ENCODE measurements around the gene METTL4.

The METTL4 gene

DNA sequence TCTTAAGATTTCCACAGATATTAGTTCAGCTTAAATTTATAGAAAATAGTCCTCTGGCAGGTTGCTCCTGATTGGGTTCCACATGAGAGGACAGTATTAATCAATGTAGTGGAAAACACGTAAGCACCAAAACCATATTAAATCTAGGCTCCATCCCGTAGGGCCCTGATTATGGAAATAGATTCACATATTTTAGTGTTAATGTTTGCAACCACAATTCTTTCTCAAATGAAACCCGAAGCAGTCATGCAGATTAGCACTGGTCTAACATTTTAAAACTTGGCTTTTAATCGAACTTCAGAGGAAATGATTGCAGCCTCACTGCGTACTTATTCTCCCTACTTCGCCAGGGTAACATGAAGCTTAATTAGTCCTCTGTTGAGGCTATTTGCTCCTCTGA, 60.9 kb downstream of the METTL4 start:
- H3K27ac ChIP-seq, result no peak overlapping the region
- TF ChIP-seq, protein P1, sequence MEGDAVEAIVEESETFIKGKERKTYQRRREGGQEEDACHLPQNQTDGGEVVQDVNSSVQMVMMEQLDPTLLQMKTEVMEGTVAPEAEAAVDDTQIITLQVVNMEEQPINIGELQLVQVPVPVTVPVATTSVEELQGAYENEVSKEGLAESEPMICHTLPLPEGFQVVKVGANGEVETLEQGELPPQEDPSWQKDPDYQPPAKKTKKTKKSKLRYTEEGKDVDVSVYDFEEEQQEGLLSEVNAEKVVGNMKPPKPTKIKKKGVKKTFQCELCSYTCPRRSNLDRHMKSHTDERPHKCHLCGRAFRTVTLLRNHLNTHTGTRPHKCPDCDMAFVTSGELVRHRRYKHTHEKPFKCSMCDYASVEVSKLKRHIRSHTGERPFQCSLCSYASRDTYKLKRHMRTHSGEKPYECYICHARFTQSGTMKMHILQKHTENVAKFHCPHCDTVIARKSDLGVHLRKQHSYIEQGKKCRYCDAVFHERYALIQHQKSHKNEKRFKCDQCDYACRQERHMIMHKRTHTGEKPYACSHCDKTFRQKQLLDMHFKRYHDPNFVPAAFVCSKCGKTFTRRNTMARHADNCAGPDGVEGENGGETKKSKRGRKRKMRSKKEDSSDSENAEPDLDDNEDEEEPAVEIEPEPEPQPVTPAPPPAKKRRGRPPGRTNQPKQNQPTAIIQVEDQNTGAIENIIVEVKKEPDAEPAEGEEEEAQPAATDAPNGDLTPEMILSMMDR (conservative IDR thresholded peaks at IDR 0.05), result no peak

- TF ChIP-seq, protein P1 (conservative IDR thresholded peaks at IDR 0.05), result no peak
- no peak overlapping the region for H3K27ac ChIP-seq
Measured at GRCh38 chr18:2508678-2509077, 62.6 kb downstream of the METTL4 start.

DNA sequence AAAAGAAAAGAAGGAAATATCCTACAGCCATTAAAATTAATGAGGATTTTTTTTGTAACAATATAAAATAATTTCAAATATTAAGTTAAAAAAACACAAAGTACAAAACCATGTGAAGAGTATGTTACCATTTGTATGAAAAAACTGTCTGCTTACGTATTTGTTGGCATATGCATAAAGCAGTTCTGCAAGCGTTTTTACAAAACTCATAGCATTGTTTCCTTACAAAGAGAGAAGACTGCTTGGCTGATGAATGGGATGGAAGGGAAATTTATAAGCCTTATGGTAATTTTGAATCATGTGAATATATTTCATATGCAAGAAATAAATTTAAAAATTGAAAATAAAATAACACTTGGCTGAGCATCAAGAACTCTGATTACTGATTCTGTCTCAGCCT, 63.1 kb downstream of the METTL4 start:
- TF ChIP-seq, protein P1 (conservative IDR thresholded peaks at IDR 0.05), result no peak

GRCh38 chr18:2504642-2505041, 66.7 kb downstream of the METTL4 start:
- TF ChIP-seq, protein P1 (conservative IDR thresholded peaks at IDR 0.05), result no peak
- H3K27ac ChIP-seq, result no peak overlapping the region

More for the DNA sequence above, 63.1 kb downstream of the METTL4 start:
- H3K27ac ChIP-seq, result no peak overlapping the region

- no peak overlapping the region for H3K27ac ChIP-seq
- TF ChIP-seq, protein P1 (conservative IDR thresholded peaks at IDR 0.05), result no peak
Measured at GRCh38 chr18:2502880-2503279, 68.4 kb downstream of the METTL4 start.

DNA sequence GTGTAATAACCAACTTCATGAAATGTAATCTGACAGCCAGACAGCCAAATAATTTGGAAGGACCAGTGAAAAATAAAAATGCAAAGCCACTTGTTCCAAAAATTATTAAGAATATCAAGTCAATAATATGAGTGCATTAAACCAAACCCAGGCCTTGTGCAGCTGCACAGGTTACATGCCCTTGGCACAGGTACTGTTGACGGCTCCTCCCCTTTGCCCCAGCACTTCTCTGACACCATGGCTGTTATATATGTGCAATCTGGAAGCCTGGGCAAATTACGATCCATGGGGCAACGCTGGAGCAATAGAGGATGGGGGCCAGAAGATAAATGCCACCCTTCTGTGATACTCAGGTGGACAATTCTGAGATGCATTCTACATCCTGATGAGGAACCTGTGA, 68.9 kb downstream of the METTL4 start:
- no peak overlapping the region for H3K27ac ChIP-seq
- TF ChIP-seq, protein P1 (conservative IDR thresholded peaks at IDR 0.05), result no peak

- TF ChIP-seq, protein P1 (conservative IDR thresholded peaks at IDR 0.05), result no peak
- no peak overlapping the region for H3K27ac ChIP-seq
Measured at GRCh38 chr18:2497797-2498196, 73.5 kb downstream of the METTL4 start.

GRCh38 chr18:2495381-2495780, 75.9 kb downstream of the METTL4 start:
- TF ChIP-seq, protein P1 (conservative IDR thresholded peaks at IDR 0.05), result no peak
- no peak overlapping the region for H3K27ac ChIP-seq

Measured in VCaP (cell line).